Panc1 (cell line): ENCODE results near the gene BPIFA3. TPM values are rescaled to one million over a fixed set of nuclear protein-coding genes. Genes with fewer than 3 reads are reported as not detected.

Experiments used
- ATAC-seq: fragments of 200-7000 bp; cut with Tn5 transposase; 2 replicates; pipeline ENCODE4 v1.9.1; 2020; ENCODE audit warnings: mild to moderate bottlenecking, moderate library complexity
- BruUV-seq: library from RNA; stranded (reverse); fragments of 400-500 nt; replicated peaks from 2 replicates; lab custom pipeline; 2021; lab: Mats Ljungman, UMichigan
- CTCF ChIA-PET: fragments of 300-600 bp; sonication (Branson Sonifier 250); formaldehyde crosslinking; loops from one replicate; lab custom pipeline; 2022; ENCODE audit warnings: antibody characterized with exemption; lab: Charles Lee
- POLR2A ChIA-PET: fragments of 300-600 bp; sonication (Branson Sonifier 250); formaldehyde crosslinking; loops from one replicate; lab custom pipeline; 2022; ENCODE audit warnings: antibody characterized with exemption; lab: Charles Lee
- DNase-seq: peaks from one replicate; pipeline ENCODE4 v3.0.0-alpha.2; 2010; ENCODE audit warnings: low read depth, low spot score
- H3K27ac ChIP-seq: 2 replicates; pipeline ENCODE4 v1.5.1; 2011; ENCODE audit warnings: mild to moderate bottlenecking, low read length, inconsistent platforms
- H3K27me3 ChIP-seq: fragments of 200-500 bp; sonication (Bioruptor generic); 2 replicates; pipeline ENCODE4 v1.6.0; 2014; ENCODE audit warnings: low read length, inconsistent platforms; ENCODE audit not compliant: control insufficient read depth, insufficient read depth
- H3K36me3 ChIP-seq: fragments of 200-500 bp; sonication (Bioruptor generic); 2 replicates; pipeline ENCODE4 v1.5.1; 2014; ENCODE audit warnings: inconsistent platforms, mild to moderate bottlenecking, low read length, moderate library complexity; ENCODE audit not compliant: control insufficient read depth, insufficient read depth
- H3K4me1 ChIP-seq: 2 replicates; pipeline ENCODE4 v1.5.1; 2011; ENCODE audit warnings: inconsistent platforms, mild to moderate bottlenecking, low read length, moderate library complexity; ENCODE audit not compliant: control insufficient read depth, insufficient read depth
- H3K4me3 ChIP-seq, 2 experiments: 2 replicates each; pipeline ENCODE4 v1.5.1; 2011 to 2012; ENCODE audit warnings: low read depth in 2 of 2, low read length in 2 of 2, mild to moderate bottlenecking in 2 of 2, inconsistent platforms in 1 of 2, moderate library complexity in 1 of 2
- H3K9me3 ChIP-seq: fragments of 200-500 bp; sonication (Bioruptor generic); 2 replicates; pipeline ENCODE4 v1.5.1; 2014; ENCODE audit warnings: low read depth, mild to moderate bottlenecking, inconsistent platforms, low read length, moderate library complexity; ENCODE audit not compliant: control insufficient read depth, insufficient read depth
- POLR2AphosphoS5 ChIP-seq: IDR thresholded peaks from 2 replicates; pipeline ENCODE4 v1.6.1; 2012; ENCODE audit warnings: mild to moderate bottlenecking, low read depth, low read length, moderate library complexity
- REST ChIP-seq, 2 experiments: IDR thresholded peaks; 2 replicates each; pipeline ENCODE4 v1.6.1; 2011 to 2012; ENCODE audit warnings: low read depth in 2 of 2, control low read depth in 1 of 2, low read length in 1 of 2, mild to moderate bottlenecking in 1 of 2, moderate library complexity in 1 of 2; ENCODE audit not compliant: insufficient read depth in 1 of 2
- SIN3A ChIP-seq: IDR thresholded peaks from 2 replicates; pipeline ENCODE4 v1.6.1; 2012; ENCODE audit warnings: low read depth, mild to moderate bottlenecking, low read length, moderate library complexity, borderline replicate concordance; ENCODE audit not compliant: insufficient read depth
- TCF7L2 ChIP-seq: IDR thresholded peaks from 2 replicates; pipeline ENCODE4 v1.6.1; 2011; ENCODE audit warnings: mild to moderate bottlenecking, low read depth, low read length, inconsistent platforms
- in situ Hi-C: cut with HindIII; loops from 2 replicates; pipeline ENCODE4 v1.10.0; 2016; ENCODE audit warnings: low sequenced_read_pairs, low pct_unique_long_range_greater_than_20kb
- intact Hi-C: fragments of 100-400 bp; cut with micrococcal nuclease; formaldehyde crosslinking; loops from one replicate; pipeline ENCODE4 v1.10.0; 2022; ENCODE audit not compliant: unreplicated experiment
- total RNA-seq: library from RNA; stranded (reverse); gene quantifications from one replicate; pipeline ENCODE4 v1.2.1, GENCODE V29; 2021; ENCODE audit not compliant: unreplicated experiment
- TF ChIP-seq, protein P1 (sequence below): fragments of 450-650 bp; IDR thresholded peaks from 2 replicates; pipeline ENCODE4 v1.5.1; 2017; ENCODE audit warnings: mild to moderate bottlenecking

The BPIFA3 gene
- total RNA-seq, 1 experiment from 2014 or later = not detected

- no peaks in the 10 kb centered on the region for H3K36me3 ChIP-seq
- intact Hi-C loops (no loop called here), in situ Hi-C loops (no loop called here)
- no peak overlapping the region for H3K4me3 ChIP-seq
- TF ChIP-seq TCF7L2 (no peak), POLR2AphosphoS5 (no peak), REST (IDR thresholded peaks at IDR 0.05; ENCODE audit: insufficient read depth in 1 of 2, low read depth in 2 of 2, low read length in 1 of 2) (no peak)
- TF ChIP-seq, protein P1, sequence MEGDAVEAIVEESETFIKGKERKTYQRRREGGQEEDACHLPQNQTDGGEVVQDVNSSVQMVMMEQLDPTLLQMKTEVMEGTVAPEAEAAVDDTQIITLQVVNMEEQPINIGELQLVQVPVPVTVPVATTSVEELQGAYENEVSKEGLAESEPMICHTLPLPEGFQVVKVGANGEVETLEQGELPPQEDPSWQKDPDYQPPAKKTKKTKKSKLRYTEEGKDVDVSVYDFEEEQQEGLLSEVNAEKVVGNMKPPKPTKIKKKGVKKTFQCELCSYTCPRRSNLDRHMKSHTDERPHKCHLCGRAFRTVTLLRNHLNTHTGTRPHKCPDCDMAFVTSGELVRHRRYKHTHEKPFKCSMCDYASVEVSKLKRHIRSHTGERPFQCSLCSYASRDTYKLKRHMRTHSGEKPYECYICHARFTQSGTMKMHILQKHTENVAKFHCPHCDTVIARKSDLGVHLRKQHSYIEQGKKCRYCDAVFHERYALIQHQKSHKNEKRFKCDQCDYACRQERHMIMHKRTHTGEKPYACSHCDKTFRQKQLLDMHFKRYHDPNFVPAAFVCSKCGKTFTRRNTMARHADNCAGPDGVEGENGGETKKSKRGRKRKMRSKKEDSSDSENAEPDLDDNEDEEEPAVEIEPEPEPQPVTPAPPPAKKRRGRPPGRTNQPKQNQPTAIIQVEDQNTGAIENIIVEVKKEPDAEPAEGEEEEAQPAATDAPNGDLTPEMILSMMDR = no peak
- DNase-seq (no peak), ATAC-seq (no peak)
- ChIA-PET POLR2A (no interaction called here), CTCF (interaction anchor here (0.6 kb wide), 1 partner anchor 344 kb away, joined by 3 read pairs; no protein-coding TSS in a partner anchor)
- no TSS peak for BruUV-seq
- H3K27me3 ChIP-seq = no peaks in the 10 kb centered on the region
- H3K4me1 ChIP-seq = no peaks in the 10 kb centered on the region
- no peaks in the 10 kb centered on the region for H3K9me3 ChIP-seq
- no peak overlapping the region for H3K27ac ChIP-seq
Observed at GRCh38 chr20:33175123-33175522, 42.0 kb upstream of the BPIFA3 start.

DNA sequence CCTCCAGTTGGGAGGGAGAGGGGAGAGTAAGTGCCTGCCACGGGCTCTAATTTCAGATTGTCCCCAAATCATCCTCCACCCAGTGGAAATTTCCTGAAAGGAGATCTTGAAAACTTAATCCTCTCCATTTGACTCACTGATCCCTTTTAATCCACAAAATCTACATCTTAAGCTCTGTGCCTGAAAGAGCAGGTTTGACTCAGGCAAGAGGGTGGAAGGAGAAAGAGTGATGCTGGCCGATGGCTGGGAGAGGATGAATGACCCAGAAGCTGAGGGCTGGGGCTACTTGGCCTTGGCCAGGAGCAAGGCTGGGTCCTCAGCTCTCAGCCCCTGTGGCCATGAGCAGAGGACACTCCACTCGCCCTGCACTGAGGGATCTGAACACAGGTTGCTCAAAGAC lies 41.1 kb upstream of the BPIFA3 start:
- Histone ChIP-seq H3K4me1 (no peaks in the 10 kb centered on the region), H3K27ac (no peak overlapping the region), H3K4me3 (no peak overlapping the region), H3K36me3 (no peaks in the 10 kb centered on the region), H3K9me3 (no peaks in the 10 kb centered on the region), H3K27me3 (no peaks in the 10 kb centered on the region)
- TF ChIP-seq, protein P1 = no peak
- TF ChIP-seq TCF7L2 = no peak
- no peak for TF ChIP-seq SIN3A
- no peak for TF ChIP-seq REST (IDR thresholded peaks at IDR 0.05; ENCODE audit: insufficient read depth in 1 of 2, low read depth in 2 of 2, low read length in 1 of 2)
- TF ChIP-seq POLR2AphosphoS5 = no peak
- DNase-seq = no peak
- ChIA-PET POLR2A (no interaction called here), CTCF (no interaction called here)
- intact Hi-C loops (no loop called here), in situ Hi-C loops (no loop called here)
- BruUV-seq = no TSS peak
- no peak for ATAC-seq
